Thoracic aorta (tissue), 2 donors: ENCODE results near the gene CTBP2. TPM values are rescaled to one million over a fixed set of nuclear protein-coding genes. Genes with fewer than 3 reads are reported as not detected.
A peak's percentile ranks its signal among the peaks of the same experiment; 100 is the strongest.

Source experiments
- ATAC-seq: fragments of 150-250 bp; one replicate; pipeline ENCODE4 v1.8.0; 2017; ENCODE audit warnings: low read depth; ENCODE audit not compliant: insufficient number of reproducible peaks, low FRiP score
- DNase-seq: peaks from one replicate; pipeline ENCODE4 v3.0.0-alpha.2; 2020; ENCODE audit warnings: low spot score
- H3K27ac ChIP-seq, 2 donors: fragments of 200-600 bp; sonication (generic); 1 replicate in 1 of 2; 2 replicates in 1 of 2; pipeline ENCODE4 v1.5.1; 2016; ENCODE audit warnings: mild to moderate bottlenecking in 2 of 2, moderate library complexity in 2 of 2
- H3K27me3 ChIP-seq: fragments of 200-600 bp; sonication (generic); replicated peaks from 2 replicates; pipeline ENCODE4 v1.6.0; 2016; ENCODE audit warnings: mild to moderate bottlenecking; ENCODE audit not compliant: insufficient read depth
- H3K36me3 ChIP-seq: fragments of 200-600 bp; sonication (generic); one replicate; pipeline ENCODE4 v1.5.1; 2016
- H3K4me1 ChIP-seq, 2 donors: fragments of 200-600 bp; sonication (generic); 1 replicate in 1 of 2; 2 replicates in 1 of 2; pipeline versions ENCODE4 v1.5.1 to v1.6.0; 2016; ENCODE audit warnings: low read depth in 2 of 2, mild to moderate bottlenecking in 1 of 2; ENCODE audit not compliant: control insufficient read depth in 1 of 2
- H3K4me3 ChIP-seq: fragments of 200-600 bp; sonication (generic); 2 replicates; pipeline ENCODE4 v1.5.1; 2016; ENCODE audit warnings: mild to moderate bottlenecking
- H3K9me3 ChIP-seq: fragments of 200-600 bp; sonication (generic); 2 replicates; pipeline ENCODE4 v1.5.1; 2016
- total RNA-seq, 2 donors: library from RNA; depleted of rRNA; stranded (reverse); fragments of >200 nt; gene quantifications; one replicate each; pipeline versions ENCODE4 v1.1.0 to v1.2.3, GENCODE V29; 2016
- TF ChIP-seq, protein P1 (sequence below): fragments of 200-600 bp; sonication (generic); IDR thresholded peaks from one replicate; pipeline ENCODE4 v1.5.1; 2019; ENCODE audit warnings: antibody characterized with exemption

The CTBP2 gene
- total RNA-seq, 2 donors from 2014 or later = 62.8 to 80.6 TPM

DNA sequence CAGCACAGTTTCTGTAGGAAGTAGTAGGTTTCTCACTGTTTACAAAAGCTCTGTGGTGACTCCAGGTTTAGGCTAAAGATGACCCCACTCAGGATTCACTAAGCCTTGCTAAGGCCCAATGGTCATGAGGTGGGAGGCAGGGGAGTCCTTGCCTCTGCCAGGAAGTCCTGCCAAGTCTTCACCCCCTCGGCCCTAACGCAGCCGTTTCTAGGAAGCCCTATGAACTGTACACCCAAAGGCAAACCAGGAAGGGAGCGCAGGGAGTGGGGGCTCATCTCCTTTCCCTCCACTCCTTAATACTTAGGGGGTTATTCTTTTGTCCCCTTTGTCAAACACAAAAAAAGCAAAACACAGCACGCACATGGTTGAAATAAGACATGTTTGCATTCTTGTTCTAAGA lies 64.6 kb downstream of the CTBP2 start:
- Histone ChIP-seq H3K27ac (peak overlapping the region in 1 of 2 donors; percentile 8), H3K4me1 (peaks cover 27 to 54% of the 10 kb centered on the region in 2 donors), H3K27me3 (no peaks in the 10 kb centered on the region), H3K4me3 (no peak overlapping the region), H3K36me3 (no peaks in the 10 kb centered on the region), H3K9me3 (no peaks in the 10 kb centered on the region)
- TF ChIP-seq, protein P1, sequence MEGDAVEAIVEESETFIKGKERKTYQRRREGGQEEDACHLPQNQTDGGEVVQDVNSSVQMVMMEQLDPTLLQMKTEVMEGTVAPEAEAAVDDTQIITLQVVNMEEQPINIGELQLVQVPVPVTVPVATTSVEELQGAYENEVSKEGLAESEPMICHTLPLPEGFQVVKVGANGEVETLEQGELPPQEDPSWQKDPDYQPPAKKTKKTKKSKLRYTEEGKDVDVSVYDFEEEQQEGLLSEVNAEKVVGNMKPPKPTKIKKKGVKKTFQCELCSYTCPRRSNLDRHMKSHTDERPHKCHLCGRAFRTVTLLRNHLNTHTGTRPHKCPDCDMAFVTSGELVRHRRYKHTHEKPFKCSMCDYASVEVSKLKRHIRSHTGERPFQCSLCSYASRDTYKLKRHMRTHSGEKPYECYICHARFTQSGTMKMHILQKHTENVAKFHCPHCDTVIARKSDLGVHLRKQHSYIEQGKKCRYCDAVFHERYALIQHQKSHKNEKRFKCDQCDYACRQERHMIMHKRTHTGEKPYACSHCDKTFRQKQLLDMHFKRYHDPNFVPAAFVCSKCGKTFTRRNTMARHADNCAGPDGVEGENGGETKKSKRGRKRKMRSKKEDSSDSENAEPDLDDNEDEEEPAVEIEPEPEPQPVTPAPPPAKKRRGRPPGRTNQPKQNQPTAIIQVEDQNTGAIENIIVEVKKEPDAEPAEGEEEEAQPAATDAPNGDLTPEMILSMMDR = no peak
- ATAC-seq (no peak), DNase-seq (no peak)

DNA sequence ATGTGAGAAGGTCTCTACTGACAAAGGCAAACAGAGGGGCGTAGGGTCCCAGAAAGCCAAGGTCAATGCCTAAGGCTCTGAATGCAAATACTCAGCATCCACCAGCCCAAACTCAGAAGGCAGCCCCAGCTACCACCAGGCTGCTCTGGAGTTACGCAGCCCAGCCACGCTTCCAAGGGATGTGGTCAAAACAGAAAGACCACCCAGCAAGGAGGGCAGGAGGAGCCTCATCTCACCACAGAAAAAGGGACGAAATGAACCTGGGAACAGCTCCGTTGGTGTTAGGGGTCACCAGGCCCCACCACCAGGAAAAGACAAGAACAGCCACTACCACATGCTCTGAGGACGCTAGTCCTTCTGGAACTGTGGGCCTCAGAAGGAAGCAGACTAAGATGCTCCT lies 65.1 kb downstream of the CTBP2 start:
- Histone ChIP-seq H3K27me3 (no peaks in the 10 kb centered on the region), H3K9me3 (no peaks in the 10 kb centered on the region), H3K27ac (peak overlapping the region in 1 of 2 donors; percentile 8), H3K36me3 (no peaks in the 10 kb centered on the region), H3K4me3 (no peak overlapping the region), H3K4me1 (peaks cover 27 to 58% of the 10 kb centered on the region in 2 donors)
- DNase-seq = no peak
- ATAC-seq = no peak
- TF ChIP-seq, protein P1 = no peak

- Histone ChIP-seq H3K27me3 (no peaks in the 10 kb centered on the region), H3K36me3 (no peaks in the 10 kb centered on the region), H3K9me3 (no peaks in the 10 kb centered on the region), H3K4me3 (no peak overlapping the region), H3K4me1 (peaks cover 27 to 60% of the 10 kb centered on the region in 2 donors), H3K27ac (no peak overlapping the region)
- no peak for ATAC-seq
- no peak for DNase-seq
- TF ChIP-seq, protein P1 = no peak
Observed at GRCh38 chr10:125094806-125095205, 65.6 kb downstream of the CTBP2 start.

DNA sequence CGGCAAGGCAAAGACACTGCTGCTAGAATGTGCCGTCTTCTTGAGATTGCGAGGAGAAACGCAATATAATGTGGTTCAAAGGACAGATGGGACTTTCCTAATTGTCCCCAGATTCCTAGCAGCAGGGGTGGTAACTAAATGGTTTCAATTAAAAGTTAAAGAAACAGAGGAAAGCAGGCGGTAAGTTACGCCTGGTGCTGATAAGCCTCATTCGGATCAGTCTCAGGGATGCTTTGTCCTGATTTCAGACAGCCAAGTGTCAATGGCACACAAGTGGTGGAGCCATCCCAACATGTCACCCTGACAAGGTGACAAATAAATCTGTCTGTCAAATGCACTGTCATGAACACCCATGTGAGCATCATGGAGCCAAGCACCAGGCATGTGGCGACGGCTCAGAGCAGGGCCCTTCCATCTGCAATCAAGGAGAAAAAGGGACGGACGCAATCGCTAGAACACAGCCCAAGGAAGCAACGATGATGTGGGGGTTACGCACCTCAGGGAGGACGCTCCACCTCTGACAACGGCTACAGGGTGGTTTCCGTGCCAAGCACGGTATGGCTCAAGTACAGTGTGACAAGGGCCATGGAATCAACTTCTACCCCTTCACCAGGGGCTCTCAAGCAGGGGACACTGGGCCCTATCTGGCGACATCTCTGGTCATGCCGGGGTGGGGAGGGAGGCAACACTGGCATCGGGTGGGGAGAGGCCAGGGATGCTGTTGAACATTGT lies 66.2 kb downstream of the CTBP2 start:
- DNase-seq (no peak), ATAC-seq (no peak)
- no peaks in the 10 kb centered on the region for H3K27me3 ChIP-seq
- peak overlapping the region; percentile 70 to 73 for H3K27ac ChIP-seq
- H3K9me3 ChIP-seq = no peaks in the 10 kb centered on the region
- peak overlapping the region; percentile 23 for H3K4me3 ChIP-seq
- no peaks in the 10 kb centered on the region for H3K36me3 ChIP-seq
- peaks cover 27 to 66% of the 10 kb centered on the region in 2 donors for H3K4me1 ChIP-seq
- TF ChIP-seq, protein P1 = no peak

- peak; percentile 36 for DNase-seq
- peak overlapping the region; percentile 23 for H3K4me3 ChIP-seq
- peak overlapping the region; percentile 70 to 73 for H3K27ac ChIP-seq
- TF ChIP-seq, protein P1 = no peak
- ATAC-seq = peak; percentile 66
- no peaks in the 10 kb centered on the region for H3K9me3 ChIP-seq
- H3K4me1 ChIP-seq = peaks cover 27 to 66% of the 10 kb centered on the region in 2 donors
- no peaks in the 10 kb centered on the region for H3K27me3 ChIP-seq
- H3K36me3 ChIP-seq = no peaks in the 10 kb centered on the region
Observed at GRCh38 chr10:125093199-125093973, 67.0 kb downstream of the CTBP2 start.
